ENCODE measurements around the gene RBM20. TPM values are rescaled to one million over a fixed set of nuclear protein-coding genes. Genes with fewer than 3 reads are reported as not detected.

RBM20 gene
- total and polyA plus RNA-seq, 2 of the 13 experiments (the other 11 are each of a cell fraction or from before 2014, with no cell fraction given): 0.02 to 0.22 TPM

DNA sequence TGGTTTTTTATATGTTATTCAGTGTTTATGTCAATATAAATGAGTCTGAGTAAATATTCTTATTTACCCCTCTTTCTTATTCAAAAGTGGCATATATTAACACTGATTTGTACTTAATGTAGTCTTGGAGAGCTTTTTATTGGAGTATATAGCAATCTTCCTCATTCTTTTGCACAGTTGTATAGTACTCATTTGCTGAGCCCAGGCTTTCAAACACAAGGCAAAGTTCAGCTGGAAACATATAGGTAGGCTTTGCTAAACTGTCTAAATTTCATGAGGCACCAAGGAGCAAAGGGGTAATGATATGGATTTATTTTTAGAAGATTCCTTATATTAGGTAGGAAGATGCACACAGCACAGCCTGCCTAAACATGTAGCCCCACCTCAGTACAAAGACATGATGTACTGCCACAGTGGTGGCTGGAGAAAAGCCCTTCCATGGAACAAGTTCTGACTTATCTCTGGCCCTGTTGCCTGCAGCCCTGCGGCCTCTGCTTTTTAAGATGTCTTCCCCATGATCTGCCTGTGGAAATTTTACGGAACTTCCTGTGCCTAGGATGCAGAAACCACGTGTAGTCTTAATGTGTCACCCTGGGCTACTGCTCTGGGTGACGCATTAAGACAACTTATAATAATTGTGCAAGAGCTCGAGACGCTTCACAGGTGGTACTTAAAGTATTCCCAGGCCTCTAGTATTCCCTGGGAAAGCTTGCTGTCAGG is 218.0 kb downstream of the RBM20 start:
- FAIRE-seq: no peak
- H3K27me3 ChIP-seq (ENCODE audit: control insufficient read depth in 1 of 2, insufficient read depth in 2 of 2, low read length in 2 of 2): no peaks in the 10 kb centered on the region
- in situ Hi-C loops (cut with HindIII; ENCODE audit: extremely low pct_ligation_motif_present, low pct_unique_long_range_greater_than_20kb) (no loop called here), intact Hi-C loops (cut with micrococcal nuclease; ENCODE audit: unreplicated experiment) (no loop called here)
- 74% methylated on average over 6 of the region's 6 CpGs for WGBS (ENCODE audit: low lambda C conversion rate)
- ChIA-PET CTCF (ENCODE audit: low intra/inter-chr PET ratio, low total read pairs) (no interaction called here), POLR2A (no interaction called here)
- ATAC-seq: no peak
- TF ChIP-seq HNRNPUL1 (IDR thresholded peaks at IDR 0.05; ENCODE audit: low read depth, low read length): no peak
- TF ChIP-seq ZNF260 (CRISPR knock-in tag; IDR thresholded peaks at IDR 0.05; ENCODE audit: borderline replicate concordance, low read depth): peak; percentile 93; the same call in 1 of the 2 replicates
- TF ChIP-seq, protein P1, sequence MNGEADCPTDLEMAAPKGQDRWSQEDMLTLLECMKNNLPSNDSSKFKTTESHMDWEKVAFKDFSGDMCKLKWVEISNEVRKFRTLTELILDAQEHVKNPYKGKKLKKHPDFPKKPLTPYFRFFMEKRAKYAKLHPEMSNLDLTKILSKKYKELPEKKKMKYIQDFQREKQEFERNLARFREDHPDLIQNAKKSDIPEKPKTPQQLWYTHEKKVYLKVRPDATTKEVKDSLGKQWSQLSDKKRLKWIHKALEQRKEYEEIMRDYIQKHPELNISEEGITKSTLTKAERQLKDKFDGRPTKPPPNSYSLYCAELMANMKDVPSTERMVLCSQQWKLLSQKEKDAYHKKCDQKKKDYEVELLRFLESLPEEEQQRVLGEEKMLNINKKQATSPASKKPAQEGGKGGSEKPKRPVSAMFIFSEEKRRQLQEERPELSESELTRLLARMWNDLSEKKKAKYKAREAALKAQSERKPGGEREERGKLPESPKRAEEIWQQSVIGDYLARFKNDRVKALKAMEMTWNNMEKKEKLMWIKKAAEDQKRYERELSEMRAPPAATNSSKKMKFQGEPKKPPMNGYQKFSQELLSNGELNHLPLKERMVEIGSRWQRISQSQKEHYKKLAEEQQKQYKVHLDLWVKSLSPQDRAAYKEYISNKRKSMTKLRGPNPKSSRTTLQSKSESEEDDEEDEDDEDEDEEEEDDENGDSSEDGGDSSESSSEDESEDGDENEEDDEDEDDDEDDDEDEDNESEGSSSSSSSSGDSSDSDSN (CRISPR knock-in tag; IDR thresholded peaks at IDR 0.05): no peak
- no TSS peak for BruUV-seq (replicated peaks)
- no peak overlapping the region for H3K4me2 ChIP-seq (ENCODE audit: low read depth, low read length)
- H3K36me3 ChIP-seq (replicated peaks in 1 of 2; ENCODE audit: control insufficient read depth in 1 of 2, insufficient read depth in 2 of 2, low read length in 2 of 2): no peaks in the 10 kb centered on the region
- H3K4me3 ChIP-seq (replicated peaks in 1 of 3; ENCODE audit: insufficient read depth in 1 of 3, low read depth in 2 of 3, low read length in 3 of 3): no peak overlapping the region
- no peak overlapping the region for H3K27ac ChIP-seq (ENCODE audit: extremely low read length, insufficient read depth, low read length)
- no peaks in the 10 kb centered on the region for H4K20me1 ChIP-seq (ENCODE audit: insufficient read depth, low read length)
- no peaks in the 10 kb centered on the region for H3K9me3 ChIP-seq (ENCODE audit: low read length)
- H3K4me1 ChIP-seq (ENCODE audit: insufficient read depth, low read length): peaks cover 79% of the 10 kb centered on the region
- no peak overlapping the region for H2AFZ ChIP-seq (ENCODE audit: low read length)
- H3K79me2 ChIP-seq (ENCODE audit: insufficient read depth, low read length): no peaks in the 10 kb centered on the region
- no peak for DNase-seq (ENCODE audit: low spot score)
- no peak overlapping the region for H3K9ac ChIP-seq (ENCODE audit: insufficient read depth, low read depth, low read length)

DNA sequence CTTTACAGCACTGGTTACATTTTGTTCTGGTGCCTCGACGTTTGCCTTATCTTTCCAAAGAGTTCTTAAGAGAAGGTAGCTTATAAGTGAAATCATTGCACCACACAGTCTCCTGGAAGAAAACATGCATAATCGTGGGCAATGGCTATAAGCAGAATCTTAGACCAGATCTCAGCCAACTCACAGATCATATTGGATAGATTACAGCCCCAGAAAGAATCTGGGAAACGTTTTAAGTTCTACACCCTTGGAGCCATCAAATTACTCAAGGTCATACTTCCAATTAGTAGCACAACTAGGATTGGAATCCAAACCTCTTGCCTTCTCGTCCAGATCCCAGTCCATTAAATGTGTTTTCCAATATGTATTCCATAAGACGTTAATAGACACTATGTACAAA is 218.8 kb downstream of the RBM20 start:
- Histone ChIP-seq H3K4me3 (replicated peaks in 1 of 3; ENCODE audit: insufficient read depth in 1 of 3, low read depth in 2 of 3, low read length in 3 of 3) (no peak overlapping the region), H4K20me1 (ENCODE audit: insufficient read depth, low read length) (no peaks in the 10 kb centered on the region), H2AFZ (ENCODE audit: low read length) (no peak overlapping the region), H3K9ac (ENCODE audit: insufficient read depth, low read depth, low read length) (no peak overlapping the region), H3K27me3 (ENCODE audit: control insufficient read depth in 1 of 2, insufficient read depth in 2 of 2, low read length in 2 of 2) (no peaks in the 10 kb centered on the region), H3K79me2 (ENCODE audit: insufficient read depth, low read length) (no peaks in the 10 kb centered on the region), H3K27ac (ENCODE audit: extremely low read length, insufficient read depth, low read length) (no peak overlapping the region), H3K4me2 (ENCODE audit: low read depth, low read length) (no peak overlapping the region), H3K36me3 (replicated peaks in 1 of 2; ENCODE audit: control insufficient read depth in 1 of 2, insufficient read depth in 2 of 2, low read length in 2 of 2) (no peaks in the 10 kb centered on the region), H3K9me3 (ENCODE audit: low read length) (no peaks in the 10 kb centered on the region), H3K4me1 (ENCODE audit: insufficient read depth, low read length) (peaks cover 77% of the 10 kb centered on the region)
- ChIA-PET CTCF (ENCODE audit: low intra/inter-chr PET ratio, low total read pairs) (no interaction called here), POLR2A (no interaction called here)
- in situ Hi-C loops (cut with HindIII; ENCODE audit: extremely low pct_ligation_motif_present, low pct_unique_long_range_greater_than_20kb): no loop called here
- WGBS (ENCODE audit: low lambda C conversion rate): 57% methylated on average over 6 of the region's 6 CpGs
- FAIRE-seq (no peak), DNase-seq (ENCODE audit: low spot score) (no peak), ATAC-seq (no peak)
- BruUV-seq (replicated peaks): no TSS peak
- no peak for TF ChIP-seq HNRNPLL (IDR thresholded peaks at IDR 0.05; ENCODE audit: low read depth, low read length, poor library complexity, severe bottlenecking)
- TF ChIP-seq REXO4 (CRISPR knock-in tag; IDR thresholded peaks at IDR 0.05; ENCODE audit: borderline replicate concordance): no peak
- no peak for TF ChIP-seq CBX1 (IDR thresholded peaks at IDR 0.05; ENCODE audit: low read depth)
- no peak for TF ChIP-seq ZNF326 (CRISPR knock-in tag; IDR thresholded peaks at IDR 0.05; ENCODE audit: borderline replicate concordance)
- no peak for TF ChIP-seq ZNF441 (CRISPR knock-in tag; IDR thresholded peaks at IDR 0.05; ENCODE audit: borderline replicate concordance)
- no peak for TF ChIP-seq KLF15 (CRISPR knock-in tag; IDR thresholded peaks at IDR 0.05; ENCODE audit: borderline replicate concordance)
- intact Hi-C loops (cut with micrococcal nuclease; ENCODE audit: unreplicated experiment): no loop called here
